NT2/D1 (cell line): ENCODE data around the gene NPHP3.

Experiments used
- DNase-seq: peaks from one replicate; pipeline ENCODE4 v3.0.0-alpha.2; 2011; ENCODE audit warnings: low read depth, low spot score
- H3K27me3 ChIP-seq: 2 replicates; pipeline ENCODE4 v1.6.0; 2011; ENCODE audit warnings: mild to moderate bottlenecking; ENCODE audit not compliant: insufficient read length, insufficient read depth
- H3K36me3 ChIP-seq: 2 replicates; pipeline ENCODE4 v1.6.1; 2011; ENCODE audit warnings: mild to moderate bottlenecking, low read length, mixed read lengths; ENCODE audit not compliant: insufficient read depth, insufficient read length
- H3K4me1 ChIP-seq: 2 replicates; pipeline ENCODE4 v1.5.1; 2011; ENCODE audit not compliant: insufficient read depth, insufficient read length
- H3K4me3 ChIP-seq: 2 replicates; pipeline ENCODE4 v1.5.1; 2011; ENCODE audit warnings: low read depth; ENCODE audit not compliant: insufficient read length
- H3K9ac ChIP-seq: 2 replicates; pipeline ENCODE4 v1.6.0; 2011; ENCODE audit warnings: low read depth; ENCODE audit not compliant: insufficient read length
- H3K9me3 ChIP-seq: 2 replicates; pipeline ENCODE4 v1.5.1; 2011; ENCODE audit warnings: mild to moderate bottlenecking, low read length; ENCODE audit not compliant: insufficient read depth
- SUZ12 ChIP-seq: IDR thresholded peaks from 2 replicates; pipeline ENCODE4 v1.6.1; 2011; ENCODE audit not compliant: insufficient read length, insufficient read depth; ENCODE audit errors: extremely low read depth
- YY1 ChIP-seq: IDR thresholded peaks from 2 replicates; pipeline ENCODE4 v1.6.1; 2011; ENCODE audit not compliant: insufficient read length, insufficient read depth
- ZNF274 ChIP-seq: IDR thresholded peaks from 2 replicates; pipeline ENCODE4 v1.6.1; 2011; ENCODE audit warnings: mild to moderate bottlenecking, low read depth, low read length

NPHP3 gene

GRCh38 chr3:132735589-132735988 lies 13.4 kb upstream of the NPHP3 start:
- Histone ChIP-seq H3K4me1 (no peaks in the 10 kb centered on the region), H3K27me3 (no peaks in the 10 kb centered on the region), H3K9me3 (no peaks in the 10 kb centered on the region), H3K36me3 (no peaks in the 10 kb centered on the region), H3K4me3 (no peak overlapping the region), H3K9ac (no peak overlapping the region)
- no peak for DNase-seq
- TF ChIP-seq YY1 (no peak), ZNF274 (no peak), SUZ12 (no peak)

- Histone ChIP-seq H3K9me3 (no peaks in the 10 kb centered on the region), H3K4me1 (no peaks in the 10 kb centered on the region), H3K36me3 (no peaks in the 10 kb centered on the region), H3K4me3 (no peak overlapping the region), H3K9ac (no peak overlapping the region), H3K27me3 (no peaks in the 10 kb centered on the region)
- DNase-seq, result no peak
- TF ChIP-seq SUZ12 (no peak), ZNF274 (no peak), YY1 (no peak)
Measured at GRCh38 chr3:132730891-132731580, 8.8 kb upstream of the NPHP3 start.

- H3K27me3 ChIP-seq, result no peaks in the 10 kb centered on the region
- H3K9ac ChIP-seq, result no peak overlapping the region
- H3K36me3 ChIP-seq, result no peaks in the 10 kb centered on the region
- H3K4me3 ChIP-seq, result no peak overlapping the region
- H3K9me3 ChIP-seq, result no peaks in the 10 kb centered on the region
- no peaks in the 10 kb centered on the region for H3K4me1 ChIP-seq
- DNase-seq, result no peak
- TF ChIP-seq SUZ12, result no peak
- no peak for TF ChIP-seq ZNF274
- no peak for TF ChIP-seq YY1
Measured at GRCh38 chr3:132726341-132726823, 4.2 kb upstream of the NPHP3 start.

- no peaks in the 10 kb centered on the region for H3K9me3 ChIP-seq
- H3K27me3 ChIP-seq, result no peaks in the 10 kb centered on the region
- TF ChIP-seq SUZ12, result no peak
- no peak for TF ChIP-seq YY1
- TF ChIP-seq ZNF274, result no peak
- peak overlapping the region; percentile 82 for H3K4me3 ChIP-seq
- peak overlapping the region; percentile 83 for H3K9ac ChIP-seq
- DNase-seq, result no peak
- peaks cover 10% of the 10 kb centered on the region for H3K36me3 ChIP-seq
- no peaks in the 10 kb centered on the region for H3K4me1 ChIP-seq
Measured at GRCh38 chr3:132723024-132723950, 1.1 kb upstream of the NPHP3 start.

GRCh38 chr3:132721479-132722164 lies 587 bp downstream of the NPHP3 start:
- H3K27me3 ChIP-seq, result no peaks in the 10 kb centered on the region
- no peak for TF ChIP-seq YY1
- no peak for TF ChIP-seq ZNF274
- no peaks in the 10 kb centered on the region for H3K4me1 ChIP-seq
- H3K4me3 ChIP-seq, result peak overlapping the region; percentile 75
- H3K36me3 ChIP-seq, result peaks cover 22% of the 10 kb centered on the region
- H3K9ac ChIP-seq, result peak overlapping the region; percentile 95
- no peak for DNase-seq
- no peaks in the 10 kb centered on the region for H3K9me3 ChIP-seq

GRCh38 chr3:132720228-132720627 lies 2.0 kb downstream of the NPHP3 start:
- Histone ChIP-seq H3K27me3 (no peaks in the 10 kb centered on the region), H3K4me3 (no peak overlapping the region), H3K4me1 (no peaks in the 10 kb centered on the region), H3K9ac (no peak overlapping the region), H3K36me3 (peaks cover 34% of the 10 kb centered on the region), H3K9me3 (no peaks in the 10 kb centered on the region)
- TF ChIP-seq ZNF274 (no peak), SUZ12 (no peak), YY1 (no peak)
- DNase-seq, result no peak

GRCh38 chr3:132716372-132716771 lies 5.8 kb downstream of the NPHP3 start:
- no peak overlapping the region for H3K4me3 ChIP-seq
- no peak overlapping the region for H3K9ac ChIP-seq
- no peaks in the 10 kb centered on the region for H3K27me3 ChIP-seq
- H3K9me3 ChIP-seq, result no peaks in the 10 kb centered on the region
- no peak for DNase-seq
- no peak for TF ChIP-seq ZNF274
- TF ChIP-seq YY1, result no peak
- no peak for TF ChIP-seq SUZ12
- H3K36me3 ChIP-seq, result peaks cover 66% of the 10 kb centered on the region
- no peaks in the 10 kb centered on the region for H3K4me1 ChIP-seq
